ENCODE measurements around the gene RGPD8.

Gene RGPD8

GRCh38 chr2:112474844-112475486, 41.5 kb upstream of the RGPD8 start:
- DNase-seq (ENCODE audit: low spot score): no peak
- TF ChIP-seq, protein P1, sequence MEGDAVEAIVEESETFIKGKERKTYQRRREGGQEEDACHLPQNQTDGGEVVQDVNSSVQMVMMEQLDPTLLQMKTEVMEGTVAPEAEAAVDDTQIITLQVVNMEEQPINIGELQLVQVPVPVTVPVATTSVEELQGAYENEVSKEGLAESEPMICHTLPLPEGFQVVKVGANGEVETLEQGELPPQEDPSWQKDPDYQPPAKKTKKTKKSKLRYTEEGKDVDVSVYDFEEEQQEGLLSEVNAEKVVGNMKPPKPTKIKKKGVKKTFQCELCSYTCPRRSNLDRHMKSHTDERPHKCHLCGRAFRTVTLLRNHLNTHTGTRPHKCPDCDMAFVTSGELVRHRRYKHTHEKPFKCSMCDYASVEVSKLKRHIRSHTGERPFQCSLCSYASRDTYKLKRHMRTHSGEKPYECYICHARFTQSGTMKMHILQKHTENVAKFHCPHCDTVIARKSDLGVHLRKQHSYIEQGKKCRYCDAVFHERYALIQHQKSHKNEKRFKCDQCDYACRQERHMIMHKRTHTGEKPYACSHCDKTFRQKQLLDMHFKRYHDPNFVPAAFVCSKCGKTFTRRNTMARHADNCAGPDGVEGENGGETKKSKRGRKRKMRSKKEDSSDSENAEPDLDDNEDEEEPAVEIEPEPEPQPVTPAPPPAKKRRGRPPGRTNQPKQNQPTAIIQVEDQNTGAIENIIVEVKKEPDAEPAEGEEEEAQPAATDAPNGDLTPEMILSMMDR (IDR thresholded peaks at IDR 0.05; ENCODE audit: extremely low read depth, missing control alignments): no peak

GRCh38 chr2:112472547-112473263, 39.3 kb upstream of the RGPD8 start:
- peak; percentile 32 for DNase-seq (ENCODE audit: low spot score)

DNA sequence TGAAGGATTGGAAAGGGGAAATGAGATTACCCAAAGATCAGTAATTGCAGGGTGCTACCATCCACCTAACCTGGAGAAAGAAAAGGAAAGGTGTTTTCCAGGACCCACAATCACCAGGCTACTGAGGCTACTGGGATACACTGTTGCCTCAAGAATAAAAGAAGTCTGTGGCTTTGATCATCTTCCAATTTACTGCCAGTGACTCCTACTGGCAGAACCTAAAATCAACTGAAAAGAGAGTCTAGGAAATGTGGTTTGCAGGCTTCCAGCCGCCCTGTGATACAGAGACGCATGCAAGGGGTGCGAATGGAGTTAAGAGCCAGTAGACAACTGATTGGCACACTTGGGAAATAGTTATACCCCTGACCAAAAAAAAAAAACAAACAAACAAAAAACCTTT, 31.9 kb upstream of the RGPD8 start:
- DNase-seq (ENCODE audit: low spot score): no peak
- TF ChIP-seq, protein P1 (IDR thresholded peaks at IDR 0.05; ENCODE audit: extremely low read depth, missing control alignments): no peak

More at GRCh38 chr2:112472547-112473263, 39.3 kb upstream of the RGPD8 start:
- TF ChIP-seq, protein P1 (IDR thresholded peaks at IDR 0.05; ENCODE audit: extremely low read depth, missing control alignments): no peak

GRCh38 chr2:112463256-112463655, 29.8 kb upstream of the RGPD8 start:
- TF ChIP-seq, protein P1 (IDR thresholded peaks at IDR 0.05; ENCODE audit: extremely low read depth, missing control alignments): no peak
- no peak for DNase-seq (ENCODE audit: low spot score)

- TF ChIP-seq, protein P1 (IDR thresholded peaks at IDR 0.05; ENCODE audit: extremely low read depth, missing control alignments): no peak
- DNase-seq (ENCODE audit: low spot score): no peak
Observed at GRCh38 chr2:112462178-112462577, 28.7 kb upstream of the RGPD8 start.

GRCh38 chr2:112459372-112459771, 25.9 kb upstream of the RGPD8 start:
- TF ChIP-seq, protein P1 (IDR thresholded peaks at IDR 0.05; ENCODE audit: extremely low read depth, missing control alignments): no peak
- DNase-seq (ENCODE audit: low spot score): no peak

- no peak for DNase-seq (ENCODE audit: low spot score)
- TF ChIP-seq, protein P1 (IDR thresholded peaks at IDR 0.05; ENCODE audit: extremely low read depth, missing control alignments): no peak
Observed at GRCh38 chr2:112454586-112454985, 21.1 kb upstream of the RGPD8 start.
